Esophagus (tissue), 2 donors: ENCODE results near the gene PLEKHA7. TPM values are rescaled to one million over a fixed set of nuclear protein-coding genes. Genes with fewer than 3 reads are reported as not detected.
A peak's percentile ranks its signal among the peaks of the same experiment; 100 is the strongest.

ENCODE experiments used
- H3K27ac ChIP-seq, 2 donors: one replicate each; pipeline ENCODE4 v1.5.1; 2013; ENCODE audit warnings: low read depth in 2 of 2, mild to moderate bottlenecking in 2 of 2, inconsistent platforms in 1 of 2, low read length in 1 of 2, moderate library complexity in 1 of 2
- H3K27me3 ChIP-seq, 2 donors: one replicate each; pipeline ENCODE4 v1.6.1; 2013; ENCODE audit warnings: low read length in 2 of 2, control low read depth in 1 of 2, mild to moderate bottlenecking in 1 of 2; ENCODE audit not compliant: insufficient read depth in 2 of 2, control insufficient read depth in 1 of 2
- H3K36me3 ChIP-seq, 2 donors: one replicate each; pipeline ENCODE4 v1.6.1; 2013; ENCODE audit warnings: low read length in 1 of 2; ENCODE audit not compliant: control insufficient read depth in 2 of 2, insufficient read depth in 2 of 2
- H3K4me1 ChIP-seq, 2 donors: one replicate each; pipeline ENCODE4 v1.6.1; 2013; ENCODE audit warnings: low read length in 1 of 2; ENCODE audit not compliant: control insufficient read depth in 2 of 2, insufficient read depth in 2 of 2
- H3K4me3 ChIP-seq, 2 donors: one replicate each; pipeline ENCODE4 v1.5.1; 2013; ENCODE audit warnings: low read length in 2 of 2, mild to moderate bottlenecking in 2 of 2, low read depth in 1 of 2, moderate library complexity in 1 of 2
- H3K9me3 ChIP-seq, 2 donors: one replicate each; pipeline ENCODE4 v1.6.1; 2013; ENCODE audit warnings: mild to moderate bottlenecking in 2 of 2, low read depth in 1 of 2, low read length in 1 of 2, moderate library complexity in 1 of 2; ENCODE audit not compliant: control insufficient read depth in 2 of 2, insufficient read depth in 1 of 2
- WGBS, 2 donors: extraction: QIAGEN DNeasy Blood & Tissue Kit; methylation state at CpG; one replicate each; pipeline ENCODE4 v1.1.7; 2013; 5-methylcytosine and 5-hydroxymethylcytosine counted together
- polyA plus RNA-seq, 2 donors: library from polyadenylated mRNA; stranded (reverse); fragments of 200-250 nt; gene quantifications; one replicate each; pipeline ENCODE4 v1.2.3, GENCODE V29; 2013
- donor health status: healthy with polysubstance abuse.
- donor health status: Bipolar disorder and iron deficiency.

Gene PLEKHA7
- polyA plus RNA-seq, 2 donors, result 41.4 to 46.0 TPM

DNA sequence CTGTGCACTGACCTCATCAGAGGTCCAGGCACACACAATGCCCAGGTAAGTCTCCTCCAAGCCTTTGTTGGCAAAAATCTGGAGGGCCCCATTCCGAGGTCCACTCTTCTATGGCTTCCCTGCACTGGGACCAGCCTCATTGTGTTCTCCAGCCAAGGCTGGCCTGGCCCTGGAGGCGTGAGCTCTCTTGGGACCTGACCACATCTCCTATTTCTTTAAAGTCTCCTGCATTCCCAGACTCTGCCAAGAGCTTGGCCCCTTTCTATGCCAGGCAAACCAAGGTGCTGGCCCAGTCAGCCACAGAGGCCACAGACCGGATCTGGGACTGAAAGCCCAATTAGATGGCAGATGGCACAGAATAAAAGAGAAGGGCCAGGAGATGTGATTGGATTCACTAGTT, 220.7 kb downstream of the PLEKHA7 start:
- Histone ChIP-seq H3K36me3 (peaks cover 0 to 34% of the 10 kb centered on the region in 2 donors), H3K9me3 (no peaks in the 10 kb centered on the region), H3K27ac (no peak overlapping the region), H3K4me3 (no peak overlapping the region), H3K27me3 (no peaks in the 10 kb centered on the region), H3K4me1 (peaks cover 4 to 19% of the 10 kb centered on the region in 2 donors)
- 86 to 88% methylated on average over 3 of the region's 3 CpGs for WGBS, 2 donors

DNA sequence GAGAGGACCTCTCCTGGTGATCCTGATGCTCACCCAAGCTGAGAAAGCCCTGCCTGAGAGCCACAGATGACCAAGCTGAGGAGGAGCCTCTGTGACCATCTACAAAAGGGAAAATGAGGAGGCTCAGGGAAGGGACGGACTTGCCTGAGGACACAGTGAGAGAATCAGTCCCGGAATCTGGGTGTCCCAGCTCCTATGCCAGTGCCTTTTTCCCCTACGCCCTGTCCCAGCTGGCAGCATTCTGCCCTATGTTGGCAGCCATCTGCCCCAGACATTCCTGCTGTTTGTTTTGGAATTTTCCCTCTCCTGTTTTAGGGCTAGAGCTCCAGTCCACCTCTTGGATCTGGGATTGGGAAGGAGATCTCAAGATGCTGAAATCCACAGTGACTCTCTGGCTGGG, 221.2 kb downstream of the PLEKHA7 start:
- H3K4me1 ChIP-seq, result peaks cover 4 to 19% of the 10 kb centered on the region in 2 donors
- H3K27ac ChIP-seq, result no peak overlapping the region
- no peak overlapping the region for H3K4me3 ChIP-seq
- peaks cover 0 to 34% of the 10 kb centered on the region in 2 donors for H3K36me3 ChIP-seq
- H3K27me3 ChIP-seq, result no peaks in the 10 kb centered on the region
- WGBS, 2 donors, result 69 to 77% methylated on average over 3 of the region's 3 CpGs
- no peaks in the 10 kb centered on the region for H3K9me3 ChIP-seq

DNA sequence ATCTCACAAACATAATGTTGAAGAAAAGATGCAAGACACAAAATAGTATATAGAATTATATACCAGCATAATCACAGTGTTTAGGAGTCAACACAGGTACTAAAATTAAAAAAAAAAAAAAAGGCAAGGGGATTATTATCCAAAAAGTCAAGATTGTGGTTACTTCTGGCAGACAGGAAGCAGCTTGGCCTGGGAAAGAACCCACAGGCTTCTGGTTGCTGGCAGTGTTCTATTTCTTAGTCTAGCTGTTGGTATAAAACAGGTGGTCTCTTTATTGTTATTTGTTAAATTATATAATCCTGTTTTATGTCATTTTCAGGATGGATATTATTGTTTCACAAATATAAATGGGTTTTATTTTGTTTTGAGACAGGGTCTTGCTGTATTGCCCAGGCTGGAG, 221.8 kb downstream of the PLEKHA7 start:
- no peak overlapping the region for H3K27ac ChIP-seq
- peaks cover 4 to 19% of the 10 kb centered on the region in 2 donors for H3K4me1 ChIP-seq
- no peaks in the 10 kb centered on the region for H3K9me3 ChIP-seq
- H3K4me3 ChIP-seq, result no peak overlapping the region
- no peaks in the 10 kb centered on the region for H3K27me3 ChIP-seq
- H3K36me3 ChIP-seq, result peaks cover 0 to 32% of the 10 kb centered on the region in 2 donors

DNA sequence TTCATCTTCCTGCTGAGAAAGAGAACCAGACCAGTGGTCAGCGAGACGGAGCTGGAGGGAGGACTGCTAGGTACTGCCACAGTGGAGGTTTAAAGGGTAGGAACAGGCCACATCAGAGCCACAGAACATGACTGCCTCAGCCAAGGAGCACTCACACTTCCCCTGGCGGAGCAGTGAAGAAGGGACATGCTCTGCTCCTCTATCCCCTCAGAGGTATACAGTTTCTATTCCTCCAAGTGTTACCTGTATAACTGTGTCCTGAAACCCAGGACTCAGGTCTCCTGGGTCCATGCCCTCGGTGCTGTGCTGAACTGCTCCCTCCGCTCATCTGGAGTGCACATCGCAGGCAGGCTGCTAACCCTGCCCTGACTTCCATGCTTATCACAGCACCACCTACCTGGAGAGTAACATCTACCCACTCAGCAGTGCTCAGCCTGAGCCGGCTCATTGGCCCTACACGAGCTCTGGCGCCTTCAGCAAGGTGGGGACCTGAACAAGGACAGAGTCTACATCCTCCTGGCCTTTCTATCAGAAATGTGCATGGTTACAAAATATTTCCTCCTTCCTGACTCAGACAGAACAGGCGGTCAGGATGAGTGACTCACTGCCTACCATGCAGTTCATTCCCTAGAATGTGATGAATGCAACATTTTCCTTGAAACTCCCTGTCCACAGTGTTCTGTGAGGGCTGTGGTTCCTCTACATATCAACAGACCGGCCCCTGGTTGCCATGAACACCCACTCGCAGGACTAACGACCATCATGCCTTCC, 222.8 kb downstream of the PLEKHA7 start:
- Histone ChIP-seq H3K27me3 (no peaks in the 10 kb centered on the region), H3K36me3 (peaks cover 0 to 32% of the 10 kb centered on the region in 2 donors), H3K9me3 (no peaks in the 10 kb centered on the region), H3K4me3 (no peak overlapping the region), H3K4me1 (peaks cover 4 to 19% of the 10 kb centered on the region in 2 donors), H3K27ac (peak overlapping the region in 1 of 2 donors; percentile 34)
- WGBS, 2 donors, result 63 to 76% methylated on average over 13 of the region's 13 CpGs

DNA sequence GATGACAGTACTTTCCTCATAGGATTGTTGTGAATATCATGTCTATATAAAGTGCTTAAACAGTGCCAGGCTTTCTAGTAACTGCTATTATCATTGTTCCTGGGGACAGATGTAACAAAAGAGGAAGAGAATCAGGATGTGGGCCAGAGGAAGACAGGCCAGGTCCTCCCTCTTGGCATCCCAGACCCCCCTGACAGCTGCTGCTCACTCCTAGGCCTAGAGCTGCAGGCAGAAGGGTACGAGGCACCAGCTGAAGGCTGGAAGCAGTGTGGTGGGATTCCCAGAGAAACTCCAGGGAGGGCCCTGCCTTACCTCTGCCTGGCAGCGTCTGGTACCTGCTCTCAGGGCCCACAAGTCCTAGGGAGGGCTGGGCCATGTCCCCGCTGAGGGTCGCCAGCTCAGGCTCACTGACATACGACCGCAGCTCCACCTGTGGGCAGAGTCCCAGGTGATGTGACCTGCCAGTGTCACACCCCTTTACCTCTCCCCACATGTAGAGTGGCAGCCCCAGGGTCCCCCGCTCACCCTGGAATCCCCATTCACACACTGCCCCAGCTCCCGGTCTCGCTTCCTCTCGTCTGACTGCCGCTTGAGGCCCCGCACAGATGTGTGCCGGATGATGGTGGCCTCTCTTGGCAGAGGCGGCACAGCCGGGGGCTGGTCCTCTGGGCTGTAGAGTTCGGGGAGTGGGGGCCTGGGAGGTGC, 223.6 kb downstream of the PLEKHA7 start:
- Histone ChIP-seq H3K9me3 (no peaks in the 10 kb centered on the region), H3K4me3 (no peak overlapping the region), H3K36me3 (peaks cover 0 to 36% of the 10 kb centered on the region in 2 donors), H3K27ac (no peak overlapping the region), H3K4me1 (peaks cover 4 to 19% of the 10 kb centered on the region in 2 donors), H3K27me3 (no peaks in the 10 kb centered on the region)
- WGBS, 2 donors, result 87 to 89% methylated on average over 16 of the region's 16 CpGs

DNA sequence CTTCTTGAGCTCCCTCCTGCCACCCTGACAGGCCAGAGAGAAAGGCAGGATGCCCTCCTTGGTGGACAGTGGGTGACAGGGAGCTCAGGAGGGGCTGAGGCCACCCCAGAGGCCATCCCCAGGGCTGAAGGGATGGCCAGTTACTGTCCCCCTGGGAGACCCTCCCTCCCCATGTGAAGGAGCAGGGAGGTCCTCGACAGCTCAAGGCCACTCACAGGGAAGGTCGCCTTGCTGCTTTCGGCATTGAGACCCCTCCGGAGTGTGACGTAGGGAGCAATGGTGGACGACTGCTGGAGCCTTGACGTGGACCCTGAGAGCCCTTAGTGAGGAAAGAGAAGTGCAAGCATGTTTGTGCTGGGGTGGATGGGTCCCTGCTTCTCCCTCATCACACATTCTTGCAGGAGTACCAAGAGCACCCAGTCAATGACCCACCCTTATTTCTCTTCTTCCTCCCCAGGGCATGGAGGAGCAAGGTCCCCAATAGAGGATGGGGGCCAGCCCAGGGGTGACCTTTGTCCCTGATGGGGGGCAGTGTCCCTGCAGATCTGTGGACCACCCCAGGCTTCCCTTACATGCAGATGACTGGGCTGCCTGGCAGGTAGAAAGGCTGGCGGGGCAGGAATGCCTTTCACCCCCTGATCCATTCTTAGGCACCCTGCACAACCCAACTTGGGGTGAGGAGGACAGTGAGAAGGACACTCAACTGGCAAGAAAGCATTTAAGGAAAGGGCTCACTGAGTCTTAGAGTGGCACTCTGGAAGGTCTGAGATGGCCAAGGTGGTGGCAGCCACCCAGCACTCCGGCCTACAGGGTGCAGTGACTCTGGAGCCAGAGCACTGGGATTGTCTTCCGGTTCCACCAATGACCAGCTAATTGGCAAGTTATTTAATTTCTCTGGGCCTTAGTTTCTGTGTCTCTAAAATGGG, 224.4 kb downstream of the PLEKHA7 start:
- no peaks in the 10 kb centered on the region for H3K27me3 ChIP-seq
- peaks cover 4 to 19% of the 10 kb centered on the region in 2 donors for H3K4me1 ChIP-seq
- no peaks in the 10 kb centered on the region for H3K9me3 ChIP-seq
- WGBS, 2 donors, result 93 to 95% methylated on average over 10 of the region's 10 CpGs
- H3K27ac ChIP-seq, result no peak overlapping the region
- no peak overlapping the region for H3K4me3 ChIP-seq
- peaks cover 0 to 36% of the 10 kb centered on the region in 2 donors for H3K36me3 ChIP-seq

DNA sequence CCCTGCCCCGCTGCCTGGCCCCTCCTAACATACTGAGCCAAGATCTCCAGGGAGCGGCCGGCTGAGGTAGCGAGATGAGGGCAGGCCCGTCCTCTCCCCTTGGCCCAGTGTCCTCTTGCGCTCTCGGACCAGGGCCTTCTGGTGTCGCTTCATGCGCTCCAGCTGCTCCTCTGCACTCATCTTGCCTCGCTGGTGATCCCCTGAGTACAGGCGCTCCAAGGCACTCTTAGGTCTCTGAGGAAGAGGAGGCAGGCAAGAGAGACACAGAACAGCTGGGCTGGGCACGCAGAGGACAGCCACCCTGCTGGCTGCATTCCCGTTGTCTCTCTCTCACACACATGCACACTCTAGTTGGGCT, 225.2 kb downstream of the PLEKHA7 start:
- Histone ChIP-seq H3K9me3 (no peaks in the 10 kb centered on the region), H3K4me1 (peaks cover 4 to 19% of the 10 kb centered on the region in 2 donors), H3K27ac (no peak overlapping the region), H3K27me3 (no peaks in the 10 kb centered on the region), H3K36me3 (peaks cover 0 to 34% of the 10 kb centered on the region in 2 donors), H3K4me3 (no peak overlapping the region)
- WGBS, 2 donors, result 90 to 92% methylated on average over 13 of the region's 13 CpGs

DNA sequence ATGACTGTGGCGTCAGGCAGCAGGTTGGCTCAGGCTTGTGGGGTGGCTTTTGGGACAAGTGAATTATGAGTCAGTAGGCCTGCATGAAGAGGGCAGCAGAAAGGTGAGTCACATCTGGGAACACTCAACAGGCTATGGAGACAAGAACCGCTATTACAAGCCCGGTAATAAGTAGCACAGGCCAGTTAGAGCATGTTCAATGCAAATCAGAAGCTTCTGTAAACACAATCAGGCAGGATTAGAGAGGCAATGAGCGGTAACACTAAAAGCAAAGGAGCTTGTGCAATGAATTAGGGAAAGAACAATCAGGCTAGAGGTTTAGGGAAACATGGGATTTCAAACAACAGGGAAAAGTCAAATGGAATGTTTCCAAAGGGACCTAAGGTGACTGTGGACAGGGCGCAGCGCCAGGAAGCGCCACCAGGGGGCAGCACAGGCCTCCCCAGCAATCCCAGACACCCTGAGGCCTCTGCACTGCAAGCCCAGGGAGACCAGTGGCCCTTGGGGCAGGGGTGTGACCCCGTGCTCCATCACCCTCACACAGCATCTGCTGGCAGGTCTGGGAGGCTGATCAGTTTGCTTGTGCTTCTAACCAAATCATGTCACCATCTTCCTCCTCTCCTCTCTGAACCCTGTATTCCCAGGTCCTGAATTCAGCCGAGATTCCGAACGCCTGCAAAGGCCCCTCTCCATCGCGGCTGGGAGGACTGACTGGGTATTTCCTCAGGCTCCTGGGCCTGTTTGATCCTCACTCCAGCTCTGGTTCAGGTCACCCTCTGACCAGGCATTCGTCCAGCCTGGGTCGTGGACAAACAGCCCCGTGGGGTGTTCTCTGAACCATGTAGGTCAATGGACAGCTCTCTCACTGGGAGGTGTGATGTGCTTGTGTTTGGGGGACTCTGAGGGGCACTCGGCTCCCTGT, 225.8 kb downstream of the PLEKHA7 start:
- Histone ChIP-seq H3K4me1 (peaks cover 4 to 19% of the 10 kb centered on the region in 2 donors), H3K9me3 (no peaks in the 10 kb centered on the region), H3K36me3 (peaks cover 0 to 31% of the 10 kb centered on the region in 2 donors), H3K4me3 (no peak overlapping the region), H3K27me3 (no peaks in the 10 kb centered on the region), H3K27ac (peak overlapping the region; percentile 16 to 45)
- WGBS, 2 donors, result 48 to 54% methylated on average over 17 of the region's 17 CpGs
